Activated CD4-positive, alpha-beta T cell treated with anti-CD3 and anti-CD28 coated beads for 36 hours (primary cell): ENCODE results near the gene SEC23A. TPM values are rescaled to one million over a fixed set of nuclear protein-coding genes. Genes with fewer than 3 reads are reported as not detected.
"Not testable (repeated sequence)": the region's sequence is repeated elsewhere in the genome, so short reads cannot be mapped to it uniquely, and the experiment has no call there.

ENCODE experiments used
- ATAC-seq: fragments of 200-7000 bp; cut with Tn5 transposase; one replicate; pipeline ENCODE4 v1.10.0; 2021; ENCODE audit warnings: mild to moderate bottlenecking, moderate library complexity
- CTCF ChIA-PET: fragments of 350-600 bp; sonication (Branson Sonifier 250); formaldehyde crosslinking; loops from one replicate; lab custom pipeline; 2021; ENCODE audit warnings: antibody characterized with exemption; lab: Charles Lee
- POLR2A ChIA-PET: fragments of 350-600 bp; sonication (Branson Sonifier 250); formaldehyde crosslinking; loops from one replicate; lab custom pipeline; 2021; ENCODE audit warnings: antibody characterized with exemption, inconsistent platforms; lab: Charles Lee
- DNase-seq: peaks from one replicate; pipeline ENCODE4 v3.0.0-alpha.2; 2020
- H3K27ac Mint-ChIP-seq: one replicate; pipeline ENCODE4 v1.8.0; 2021; ENCODE audit warnings: mixed read lengths
- H3K27me3 Mint-ChIP-seq: one replicate; pipeline ENCODE4 v1.8.0; 2021; ENCODE audit warnings: mixed read lengths
- H3K36me3 Mint-ChIP-seq: one replicate; pipeline ENCODE4 v1.8.0; 2021; ENCODE audit warnings: low read depth, mixed read lengths
- H3K4me1 Mint-ChIP-seq: one replicate; pipeline ENCODE4 v1.8.0; 2021; ENCODE audit warnings: mixed read lengths
- H3K4me3 Mint-ChIP-seq: one replicate; pipeline ENCODE4 v1.8.0; 2021; ENCODE audit warnings: mild to moderate bottlenecking, moderate library complexity, mixed read lengths
- H3K9me3 Mint-ChIP-seq: one replicate; pipeline ENCODE4 v1.8.0; 2021; ENCODE audit warnings: low read depth, mixed read lengths
- intact Hi-C, 2 experiments: fragments of 100-400 bp; cut with DNase I in 1 of 2; cut with micrococcal nuclease in 1 of 2; formaldehyde crosslinking; loops; one replicate each; pipeline versions ENCODE4 v1.14.2 to v1.15.1; 2022 to 2024; cut with DNase I, micrococcal nuclease
- total RNA-seq, 2 experiments: library from RNA; stranded (reverse); gene quantifications; one replicate each; pipeline ENCODE4 v1.2.3, GENCODE V29; 2021

SEC23A gene
- total RNA-seq, 2 experiments from 2014 or later: 49.6 to 72.8 TPM

DNA sequence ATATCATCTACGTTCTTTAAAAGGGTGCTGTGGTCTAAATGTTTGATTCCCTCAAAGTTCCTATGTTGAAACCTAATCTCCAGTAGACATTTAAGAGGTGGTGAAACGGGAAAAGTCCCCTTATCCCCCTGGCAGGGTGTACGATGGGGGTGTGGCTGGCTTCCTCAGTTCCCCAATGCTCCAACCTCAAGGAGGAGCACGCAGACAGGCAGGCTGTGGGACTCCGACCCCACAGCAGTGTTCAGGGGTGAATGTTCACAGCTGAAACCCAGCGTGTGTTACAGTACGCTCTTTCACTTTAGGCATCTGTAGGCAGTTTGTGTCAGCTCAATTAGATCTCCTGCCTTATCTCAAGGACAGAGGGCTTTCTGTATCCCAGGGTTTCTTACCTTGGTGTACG lies 73.2 kb downstream of the SEC23A start:
- H3K9me3 Mint-ChIP-seq: no peaks in the 10 kb centered on the region
- H3K4me3 Mint-ChIP-seq: no peak overlapping the region
- POLR2A ChIA-PET: no interaction called here
- intact Hi-C loops: no loop called here
- no peak for DNase-seq
- H3K4me1 Mint-ChIP-seq: no peaks in the 10 kb centered on the region
- CTCF ChIA-PET: interaction anchor here (0.6 kb wide), 1 partner anchor 39 kb away, joined by 3 read pairs; no protein-coding TSS in a partner anchor
- H3K27me3 Mint-ChIP-seq: no peaks in the 10 kb centered on the region
- peaks cover 25% of the 10 kb centered on the region for H3K36me3 Mint-ChIP-seq
- H3K27ac Mint-ChIP-seq: no peak overlapping the region
- ATAC-seq: no peak

- H3K27me3 Mint-ChIP-seq: no peaks in the 10 kb centered on the region
- ChIA-PET POLR2A (interaction anchor here (0.6 kb wide), 1 partner anchor 405 kb away, joined by 5 read pairs; no protein-coding TSS in a partner anchor), CTCF (no interaction called here)
- intact Hi-C loops: no loop called here
- peaks cover 25% of the 10 kb centered on the region for H3K36me3 Mint-ChIP-seq
- no peak for ATAC-seq
- H3K27ac Mint-ChIP-seq: no peak overlapping the region
- no peak overlapping the region for H3K4me3 Mint-ChIP-seq
- no peak for DNase-seq
- no peaks in the 10 kb centered on the region for H3K4me1 Mint-ChIP-seq
- no peaks in the 10 kb centered on the region for H3K9me3 Mint-ChIP-seq
These were observed 74.4 kb downstream of the SEC23A start for GRCh38 chr14:39028620-39029019.

DNA sequence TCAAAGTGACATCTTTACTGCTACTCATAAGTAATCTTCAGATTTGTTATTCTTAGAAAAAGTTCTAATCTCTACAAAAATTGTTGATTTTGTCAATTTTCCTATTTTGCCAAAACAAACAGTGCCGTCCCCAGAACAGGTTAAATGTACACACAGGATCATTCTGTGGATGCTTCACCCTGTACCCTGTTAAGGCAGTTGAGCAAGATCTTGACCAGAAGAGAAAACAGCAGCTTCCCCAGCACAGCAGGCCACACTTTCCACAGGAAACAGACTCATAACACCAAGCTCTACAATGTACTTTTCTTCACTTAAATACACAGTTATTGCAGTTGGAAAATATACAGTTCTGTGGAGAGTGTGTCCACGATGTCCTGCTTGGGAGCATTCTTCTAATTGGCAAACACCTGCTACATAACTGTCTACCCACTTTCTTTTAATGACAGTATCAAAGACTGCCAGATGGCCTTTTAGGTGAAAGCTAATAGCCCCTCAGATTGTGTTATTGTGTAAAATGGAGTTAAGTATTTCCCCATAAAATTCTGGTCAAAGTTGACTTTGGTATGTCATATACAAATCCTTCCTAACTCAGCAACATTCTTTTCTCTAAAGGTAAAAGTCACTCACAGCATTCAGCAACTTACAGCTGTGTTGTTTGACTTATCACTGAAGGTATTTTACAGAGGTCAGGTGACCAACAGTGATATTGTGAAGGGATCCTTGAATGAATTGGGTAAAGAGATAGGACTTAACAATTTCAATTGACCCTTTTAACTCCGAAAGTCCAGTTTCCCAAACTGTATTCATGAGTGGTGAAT lies 77.0 kb downstream of the SEC23A start:
- CTCF ChIA-PET: interaction anchor here (0.8 to 1.4 kb wide), 2 partner anchors 10 to 141 kb away, joined by 3 to 8 read pairs; no protein-coding TSS in a partner anchor
- no peak overlapping the region for H3K27ac Mint-ChIP-seq
- H3K4me3 Mint-ChIP-seq: no peak overlapping the region
- no peak for ATAC-seq
- intact Hi-C loops: no loop called here
- H3K27me3 Mint-ChIP-seq: no peaks in the 10 kb centered on the region
- H3K36me3 Mint-ChIP-seq: peaks cover 15% of the 10 kb centered on the region
- POLR2A ChIA-PET: no interaction called here
- no peaks in the 10 kb centered on the region for H3K4me1 Mint-ChIP-seq
- no peak for DNase-seq
- H3K9me3 Mint-ChIP-seq: no peaks in the 10 kb centered on the region

DNA sequence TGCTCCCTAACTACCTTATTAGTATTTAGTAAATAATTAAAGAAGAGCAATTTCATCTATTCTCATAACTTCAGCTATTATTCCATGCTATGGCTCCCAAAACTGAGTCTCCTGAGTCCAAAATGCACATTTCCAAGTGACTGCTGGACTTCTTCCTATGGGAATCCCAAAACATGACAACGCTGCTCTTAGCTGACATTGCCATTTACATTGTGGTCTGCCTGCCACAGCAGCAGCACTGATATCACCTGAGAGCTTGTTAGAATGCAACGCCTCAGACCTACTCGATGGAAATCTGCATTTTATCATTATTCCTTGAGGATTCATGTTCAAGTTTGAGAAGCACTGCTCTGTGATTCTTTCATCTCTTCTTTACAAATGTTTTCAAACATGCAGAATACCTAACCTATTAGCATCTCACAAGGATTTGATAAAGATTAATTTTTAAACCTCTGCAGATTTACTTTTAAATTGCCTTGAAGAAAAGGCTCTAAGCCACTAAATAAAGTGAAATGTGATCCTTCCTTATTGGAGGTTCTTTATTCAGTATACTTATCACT lies 77.7 kb downstream of the SEC23A start:
- H3K9me3 Mint-ChIP-seq: no peaks in the 10 kb centered on the region
- intact Hi-C loops: no loop called here
- peaks cover 10% of the 10 kb centered on the region for H3K36me3 Mint-ChIP-seq
- no peaks in the 10 kb centered on the region for H3K4me1 Mint-ChIP-seq
- no peak for ATAC-seq
- CTCF ChIA-PET: interaction anchor here (0.8 to 2.0 kb wide), 3 partner anchors 9 to 141 kb away, joined by 3 to 11 read pairs (median 8); no protein-coding TSS in a partner anchor
- no peak overlapping the region for H3K4me3 Mint-ChIP-seq
- DNase-seq: no peak
- no peaks in the 10 kb centered on the region for H3K27me3 Mint-ChIP-seq
- no peak overlapping the region for H3K27ac Mint-ChIP-seq
- POLR2A ChIA-PET: no interaction called here

- H3K27me3 Mint-ChIP-seq: no peaks in the 10 kb centered on the region
- POLR2A ChIA-PET: no interaction called here
These were observed 78.8 kb downstream of the SEC23A start for GRCh38 chr14:39023939-39024871.

GRCh38 chr14:39017096-39018016 lies 85.7 kb downstream of the SEC23A start:
- H3K4me3 Mint-ChIP-seq, H3K27me3 Mint-ChIP-seq, H3K9me3 Mint-ChIP-seq, ATAC-seq, H3K4me1 Mint-ChIP-seq, H3K36me3 Mint-ChIP-seq: not testable (repeated sequence)
- POLR2A ChIA-PET: interaction anchor here (0.6 to 0.7 kb wide), 2 partner anchors 287 to 351 kb away, joined by 3 to 4 read pairs; no protein-coding TSS in a partner anchor
- peak overlapping the region; percentile 10 for H3K27ac Mint-ChIP-seq
- CTCF ChIA-PET: interaction anchor here (0.7 to 3.3 kb wide), 4 partner anchors 19 to 173 kb away, joined by 3 to 26 read pairs (median 6); no protein-coding TSS in a partner anchor
- DNase-seq: peak; percentile 20
- intact Hi-C loops: loop anchor here (5.0 to 10.0 kb wide), 3 partner anchors 153 to 1115 kb away; no protein-coding TSS in a partner anchor

More at GRCh38 chr14:39023939-39024871, 78.8 kb downstream of the SEC23A start:
- CTCF ChIA-PET: interaction anchor here (0.7 to 2.0 kb wide), 3 partner anchors 9 to 31 kb away, joined by 3 to 11 read pairs (median 4); no protein-coding TSS in a partner anchor
- ATAC-seq (no peak), DNase-seq (no peak)
- no peaks in the 10 kb centered on the region for H3K4me1 Mint-ChIP-seq
- H3K36me3 Mint-ChIP-seq: peaks cover 2% of the 10 kb centered on the region
- no peak overlapping the region for H3K4me3 Mint-ChIP-seq
- no peaks in the 10 kb centered on the region for H3K9me3 Mint-ChIP-seq
- H3K27ac Mint-ChIP-seq: no peak overlapping the region
- intact Hi-C loops: no loop called here

DNA sequence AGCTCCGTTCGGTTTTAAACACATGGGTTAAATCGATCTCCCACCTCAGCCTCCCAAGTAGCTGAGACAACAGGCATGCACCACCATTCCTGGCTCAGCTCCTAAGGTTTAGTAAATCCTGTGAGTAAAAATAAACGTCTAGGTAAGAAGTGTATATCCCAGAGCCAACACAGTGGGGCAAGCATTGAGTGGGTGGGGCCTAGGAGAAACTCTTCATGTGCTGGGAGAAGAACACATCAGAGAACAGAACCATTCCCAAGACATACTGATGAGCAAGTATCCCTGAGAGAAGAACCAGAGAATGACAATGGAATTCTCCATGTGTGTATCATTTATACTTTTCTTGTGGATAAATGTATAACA lies 86.3 kb downstream of the SEC23A start:
- intact Hi-C loops: loop anchor here (5.0 to 10.0 kb wide), 3 partner anchors 152 to 1114 kb away; no protein-coding TSS in a partner anchor
- Mint-ChIP-seq H3K36me3 (no peaks in the 10 kb centered on the region), H3K27me3 (no peaks in the 10 kb centered on the region), H3K4me1 (no peaks in the 10 kb centered on the region), H3K4me3 (no peak overlapping the region), H3K9me3 (no peaks in the 10 kb centered on the region), H3K27ac (no peak overlapping the region)
- ATAC-seq (no peak), DNase-seq (no peak)
- ChIA-PET CTCF (interaction anchor here (0.7 to 3.3 kb wide), 6 partner anchors 9 to 292 kb away, joined by 3 to 26 read pairs (median 6); no protein-coding TSS in a partner anchor), POLR2A (interaction anchor here (0.6 kb wide), 1 partner anchor 351 kb away, joined by 3 read pairs; no protein-coding TSS in a partner anchor)

GRCh38 chr14:39015964-39016577 lies 87.0 kb downstream of the SEC23A start:
- DNase-seq: no peak
- intact Hi-C loops: loop anchor here (1.0 to 10.0 kb wide), 5 partner anchors 151 to 1114 kb away; no protein-coding TSS in a partner anchor

DNA sequence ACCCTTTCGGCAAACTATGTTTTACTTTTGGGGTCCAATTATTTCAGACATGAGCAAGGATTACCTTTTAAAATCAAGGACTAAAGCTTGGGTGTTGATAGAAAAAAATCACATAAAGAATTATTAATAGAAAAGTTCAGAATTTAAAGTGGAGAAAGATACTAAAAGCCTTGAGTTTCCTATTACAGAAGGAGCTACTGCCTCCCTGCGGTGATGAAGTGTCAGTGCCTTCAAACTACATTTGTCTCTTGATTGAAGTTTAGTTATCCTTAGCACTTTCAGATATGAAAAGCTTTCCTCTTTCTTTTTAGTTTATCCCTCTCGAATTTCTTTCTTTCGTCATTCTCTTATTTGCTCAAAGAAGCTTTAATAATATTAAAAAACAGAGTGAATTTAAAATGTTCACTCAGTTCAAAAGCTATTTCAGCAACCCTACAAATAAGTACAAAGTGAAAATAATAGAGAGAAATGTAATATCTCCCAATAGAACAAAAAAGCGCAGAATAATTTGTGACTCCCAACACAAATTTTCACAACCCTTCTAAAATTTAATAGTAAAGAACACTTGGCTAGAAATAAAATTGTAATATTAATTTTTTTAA lies 87.6 kb downstream of the SEC23A start:
- ATAC-seq (no peak), DNase-seq (peak; percentile 37)
- Mint-ChIP-seq H3K36me3 (no peaks in the 10 kb centered on the region), H3K4me1 (no peaks in the 10 kb centered on the region), H3K9me3 (no peaks in the 10 kb centered on the region), H3K27ac (no peak overlapping the region), H3K4me3 (no peak overlapping the region), H3K27me3 (no peaks in the 10 kb centered on the region)
- POLR2A ChIA-PET: interaction anchor here (0.7 kb wide), 1 partner anchor 143 kb away, joined by 4 read pairs; no protein-coding TSS in a partner anchor
- CTCF ChIA-PET: interaction anchor here (0.6 to 3.3 kb wide), 26 partner anchors 9 to 1770 kb away, joined by 3 to 26 read pairs (median 4); no protein-coding TSS in a partner anchor
- intact Hi-C loops: loop anchor here (1.0 to 10.0 kb wide), 5 partner anchors 151 to 1113 kb away; no protein-coding TSS in a partner anchor

More at GRCh38 chr14:39015964-39016577, 87.0 kb downstream of the SEC23A start:
- ChIA-PET POLR2A (interaction anchor here (0.7 kb wide), 1 partner anchor 144 kb away, joined by 4 read pairs; no protein-coding TSS in a partner anchor), CTCF (interaction anchor here (0.7 to 3.3 kb wide), 24 partner anchors 8 to 1771 kb away, joined by 3 to 26 read pairs (median 4); no protein-coding TSS in a partner anchor)
- H3K27me3 Mint-ChIP-seq: no peaks in the 10 kb centered on the region
- no peak overlapping the region for H3K4me3 Mint-ChIP-seq
- no peak overlapping the region for H3K27ac Mint-ChIP-seq
- no peak for ATAC-seq
- no peaks in the 10 kb centered on the region for H3K36me3 Mint-ChIP-seq
- no peaks in the 10 kb centered on the region for H3K9me3 Mint-ChIP-seq
- H3K4me1 Mint-ChIP-seq: no peaks in the 10 kb centered on the region
